Measurements from ENCODE around the gene CPSF6.
"Not testable (repeated sequence)": the region's sequence is repeated elsewhere in the genome, so short reads cannot be mapped to it uniquely, and the experiment has no call there.

CPSF6 gene, protein sequence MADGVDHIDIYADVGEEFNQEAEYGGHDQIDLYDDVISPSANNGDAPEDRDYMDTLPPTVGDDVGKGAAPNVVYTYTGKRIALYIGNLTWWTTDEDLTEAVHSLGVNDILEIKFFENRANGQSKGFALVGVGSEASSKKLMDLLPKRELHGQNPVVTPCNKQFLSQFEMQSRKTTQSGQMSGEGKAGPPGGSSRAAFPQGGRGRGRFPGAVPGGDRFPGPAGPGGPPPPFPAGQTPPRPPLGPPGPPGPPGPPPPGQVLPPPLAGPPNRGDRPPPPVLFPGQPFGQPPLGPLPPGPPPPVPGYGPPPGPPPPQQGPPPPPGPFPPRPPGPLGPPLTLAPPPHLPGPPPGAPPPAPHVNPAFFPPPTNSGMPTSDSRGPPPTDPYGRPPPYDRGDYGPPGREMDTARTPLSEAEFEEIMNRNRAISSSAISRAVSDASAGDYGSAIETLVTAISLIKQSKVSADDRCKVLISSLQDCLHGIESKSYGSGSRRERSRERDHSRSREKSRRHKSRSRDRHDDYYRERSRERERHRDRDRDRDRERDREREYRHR

GRCh38 chr12:69239352-69239921 lies at the start of gene CPSF6:
CPSF6 (plus strand) TSS chr12:69239569; CDS start chr12:69239647, 78 bp downstream.
- DNase-seq: peak; percentile 97

DNA sequence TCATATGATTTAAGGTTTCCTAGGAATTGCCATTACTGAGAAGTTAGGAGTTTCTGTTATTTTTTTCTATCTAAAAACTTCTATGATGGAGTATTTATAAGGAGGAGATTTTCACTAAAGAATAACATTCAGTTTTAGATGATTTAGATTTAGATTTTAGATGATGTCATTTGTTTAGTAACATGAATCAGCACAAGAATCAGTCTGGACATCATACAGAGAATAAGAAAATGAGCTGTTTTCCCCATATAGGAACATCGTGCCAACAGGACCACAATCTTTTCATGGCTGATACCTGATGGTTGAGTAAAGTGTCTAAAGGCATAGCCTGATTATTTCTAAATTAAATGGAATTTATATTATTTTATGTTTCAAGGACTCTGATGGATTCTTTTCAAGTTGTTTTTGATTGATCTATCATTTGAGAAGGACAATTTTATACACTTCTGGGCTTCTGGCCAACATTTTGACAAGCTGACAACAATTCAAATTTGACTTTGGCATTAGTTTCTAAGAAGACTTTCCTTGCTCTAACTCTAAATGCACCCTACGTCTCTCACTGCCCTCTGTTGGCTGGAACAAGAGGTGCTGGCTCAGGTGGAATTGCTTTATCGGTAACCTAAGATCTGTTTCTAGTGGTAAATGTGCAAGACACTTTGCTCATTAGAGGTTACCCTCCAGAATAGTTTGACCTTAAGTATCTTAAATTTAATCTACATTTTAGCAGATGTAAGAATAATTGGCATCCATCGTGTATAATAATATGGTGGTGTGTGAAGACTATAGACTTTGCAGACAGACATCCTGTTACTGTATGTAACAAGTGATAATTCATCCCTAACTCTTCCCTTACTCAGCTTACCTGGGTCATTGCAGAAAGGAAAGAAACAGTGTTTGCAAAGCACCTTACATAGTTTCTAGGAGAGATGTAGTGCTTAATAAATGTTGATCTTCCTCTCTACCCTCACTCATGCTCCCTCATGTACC lies 42.8 kb upstream of the CPSF6 start:
- no peak for DNase-seq

GRCh38 chr12:69199976-69200375 lies 39.4 kb upstream of the CPSF6 start:
- DNase-seq: not testable (repeated sequence)

- no peak for DNase-seq
Observed at GRCh38 chr12:69204191-69204590, 35.2 kb upstream of the CPSF6 start.

GRCh38 chr12:69210661-69211060 lies 28.7 kb upstream of the CPSF6 start:
- DNase-seq: no peak

DNA sequence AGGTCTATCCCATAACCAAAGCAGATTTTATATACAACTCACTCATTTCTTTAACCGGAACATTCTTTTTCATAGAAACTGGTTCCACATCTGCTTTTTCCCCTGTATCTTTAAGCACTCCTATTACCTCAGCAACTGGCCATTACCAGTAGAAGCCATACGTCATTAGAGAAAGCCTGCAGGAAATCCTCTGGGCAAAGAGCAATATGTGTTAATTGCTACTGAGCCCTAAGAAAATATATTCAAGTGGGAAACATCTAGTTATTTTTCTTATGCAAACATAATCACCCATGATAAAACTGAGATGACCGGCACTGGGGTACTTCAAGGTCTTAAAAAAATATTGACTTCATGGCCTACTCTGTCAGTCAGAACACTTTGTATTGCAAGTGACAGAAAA lies 28.2 kb upstream of the CPSF6 start:
- no peak for DNase-seq

- no peak for DNase-seq
Observed at GRCh38 chr12:69214169-69214568, 25.2 kb upstream of the CPSF6 start.

GRCh38 chr12:69225251-69225910 lies 14.0 kb upstream of the CPSF6 start:
- DNase-seq: no peak

DNA sequence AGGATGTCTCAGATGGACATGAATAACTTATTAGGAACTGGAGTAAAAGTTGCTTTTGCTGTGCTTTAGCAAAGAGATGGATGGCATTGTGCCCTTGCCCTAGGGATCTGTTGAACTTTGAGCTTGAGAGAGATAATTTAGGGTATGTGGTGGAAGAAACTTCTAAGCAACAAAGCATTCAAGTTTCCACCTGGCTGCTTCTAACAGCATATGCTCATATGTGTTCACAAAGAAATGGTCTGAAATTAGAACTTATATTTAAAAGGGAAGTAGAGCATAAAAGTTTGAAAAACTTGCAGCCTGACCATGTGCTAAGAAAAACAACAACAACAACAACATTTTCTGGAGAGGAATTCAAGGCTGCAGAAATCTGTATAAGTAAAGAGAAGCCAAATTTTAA lies 7.9 kb upstream of the CPSF6 start:
- DNase-seq: no peak

- no peak for DNase-seq
Observed at GRCh38 chr12:69238589-69239351, 599 bp upstream of the CPSF6 start.

DNA sequence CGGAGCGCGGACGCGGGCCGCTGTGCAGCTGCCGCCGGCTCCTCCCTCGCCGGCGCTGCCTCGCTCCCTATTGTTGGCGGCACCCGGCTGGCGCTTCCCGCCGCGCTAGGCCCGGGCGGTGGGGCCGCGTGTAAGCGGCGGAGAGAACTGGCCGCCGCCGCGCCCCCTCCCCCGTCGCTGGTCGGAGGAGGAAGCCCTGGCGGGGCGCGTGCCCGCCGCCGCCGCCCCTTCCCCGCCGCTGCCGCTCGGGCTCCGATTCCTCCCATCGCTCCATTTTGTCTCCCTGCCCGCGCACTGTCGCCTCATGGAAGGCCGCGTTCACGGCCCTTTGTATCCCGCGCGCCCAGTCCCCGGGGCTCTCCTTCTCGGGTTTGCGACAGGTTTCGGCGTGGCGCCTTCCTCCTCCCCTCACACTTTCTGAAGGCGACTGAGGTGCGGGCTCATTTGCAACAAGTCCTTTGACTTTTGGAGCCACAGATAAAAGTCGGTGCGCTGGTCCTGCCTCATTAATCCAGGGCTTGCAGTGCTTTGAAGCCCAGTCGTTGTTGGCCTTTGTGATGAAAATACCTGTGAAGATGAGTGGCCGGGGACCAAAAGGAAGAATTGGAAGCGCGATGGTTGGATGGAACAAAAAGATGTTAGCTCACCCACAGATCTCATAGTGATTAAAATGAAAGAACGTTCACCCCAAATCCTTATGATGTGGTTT lies 707 bp downstream of the CPSF6 start:
- peak; percentile 82 for DNase-seq

GRCh38 chr12:69240631-69240995 lies 1.2 kb downstream of the CPSF6 start:
- no peak for DNase-seq

- no peak for DNase-seq
Observed at GRCh38 chr12:69241438-69242092, 2.2 kb downstream of the CPSF6 start.

GRCh38 chr12:69243099-69244084 lies 4.0 kb downstream of the CPSF6 start:
- no peak for DNase-seq

DNA sequence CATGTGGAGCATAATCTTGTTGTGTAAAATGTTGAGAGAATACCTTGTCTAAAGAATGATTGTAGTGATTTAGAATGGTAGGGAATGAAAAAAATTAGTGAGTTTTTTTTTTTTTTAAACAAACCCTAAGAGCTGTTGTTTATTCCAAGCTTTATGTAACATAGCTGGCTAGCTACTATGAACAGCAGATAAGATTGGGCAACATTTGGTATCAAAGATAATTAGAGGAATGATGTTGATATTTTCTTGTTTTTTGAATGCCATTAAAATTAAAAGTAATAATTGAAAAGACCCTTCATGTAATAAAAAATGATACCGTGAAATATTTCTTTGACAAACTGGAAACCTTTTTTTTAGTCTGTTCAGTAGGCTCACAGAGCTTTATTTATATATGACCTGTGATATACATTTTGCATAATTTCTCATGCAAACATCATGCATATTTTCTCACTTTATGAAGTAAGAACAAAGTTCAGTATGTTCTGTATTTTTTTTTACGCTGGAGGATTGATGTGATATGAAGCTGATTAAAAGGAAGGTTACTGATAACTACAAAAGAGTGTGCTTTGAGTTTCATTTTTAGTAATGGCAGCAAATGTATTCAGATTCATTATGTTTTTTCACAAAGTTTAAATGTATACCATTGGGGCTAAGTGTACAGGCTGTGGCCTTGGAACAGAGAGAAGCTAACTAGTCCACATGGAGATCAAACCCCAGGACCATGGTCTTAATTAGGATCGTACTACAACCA lies 8.1 kb downstream of the CPSF6 start:
- no peak for DNase-seq

- no peak for DNase-seq
Observed at GRCh38 chr12:69252033-69252432, 12.7 kb downstream of the CPSF6 start.

DNA sequence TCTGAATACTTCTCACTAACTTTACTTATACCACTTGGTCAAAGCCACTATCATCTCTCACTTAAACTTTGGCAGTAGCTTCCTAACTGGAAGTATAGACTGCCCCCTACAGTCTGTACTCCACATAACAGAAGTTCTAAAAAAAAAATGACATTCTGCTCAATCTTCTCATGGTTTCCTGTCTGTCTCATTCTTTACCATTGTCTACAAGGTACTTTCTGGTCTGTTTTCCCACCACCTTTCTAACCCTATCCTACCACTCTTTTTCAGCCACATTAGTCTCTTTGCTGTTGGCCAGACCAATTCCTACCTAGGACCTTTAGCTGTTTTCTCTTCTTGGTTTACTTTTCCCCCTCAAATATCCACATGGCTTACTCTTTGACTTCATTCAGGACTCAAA lies 14.7 kb downstream of the CPSF6 start:
- no peak for DNase-seq

DNA sequence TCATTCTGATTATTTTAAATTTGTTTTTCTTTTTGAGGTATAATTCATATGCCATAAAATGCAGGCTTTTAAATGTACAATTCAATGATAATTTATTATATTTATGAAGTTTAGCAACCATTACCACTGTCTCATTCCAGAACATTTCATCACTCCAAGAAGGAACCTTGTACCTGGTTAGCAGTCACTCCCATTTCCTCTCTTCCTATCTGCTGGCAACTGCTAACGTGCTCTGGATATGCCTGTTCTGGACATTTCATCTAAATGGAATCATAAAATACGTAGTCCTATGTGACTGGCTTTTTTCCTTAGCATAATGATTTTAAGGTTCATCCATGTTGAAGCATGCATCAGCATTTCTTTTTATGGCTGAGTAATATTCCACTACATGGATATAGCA lies 15.5 kb downstream of the CPSF6 start:
- DNase-seq: no peak

DNA sequence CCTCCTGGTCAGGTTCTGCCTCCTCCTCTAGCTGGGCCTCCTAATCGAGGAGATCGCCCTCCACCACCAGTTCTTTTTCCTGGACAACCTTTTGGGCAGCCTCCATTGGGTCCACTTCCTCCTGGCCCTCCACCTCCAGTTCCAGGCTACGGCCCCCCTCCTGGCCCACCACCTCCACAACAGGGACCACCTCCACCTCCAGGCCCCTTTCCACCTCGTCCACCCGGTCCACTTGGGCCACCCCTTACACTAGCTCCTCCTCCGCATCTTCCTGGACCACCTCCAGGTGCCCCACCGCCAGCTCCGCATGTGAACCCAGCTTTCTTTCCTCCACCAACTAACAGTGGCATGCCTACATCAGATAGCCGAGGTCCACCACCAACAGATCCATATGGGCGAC lies 19.3 kb downstream of the CPSF6 start:
- no peak for DNase-seq
